Measurements from ENCODE around the gene OR2J3.
"Not testable (repeated sequence)": the region's sequence is repeated elsewhere in the genome, so short reads cannot be mapped to it uniquely, and the experiment has no call there.

The OR2J3 gene

GRCh38 chr6:29107758-29108157, at the start of gene OR2J3:
Gene OR2J3, plus strand, starts transcription at chr6:29108058. Its CDS starts 3,833 bp downstream, at chr6:29111891.
- no peak for DNase-seq (ENCODE audit: low read depth, low spot score)

GRCh38 chr6:29071831-29072723, 35.8 kb upstream of the OR2J3 start:
- DNase-seq (ENCODE audit: low read depth, low spot score): no peak

GRCh38 chr6:29079203-29079602, 28.7 kb upstream of the OR2J3 start:
- DNase-seq (ENCODE audit: low read depth, low spot score): no peak

- DNase-seq (ENCODE audit: low read depth, low spot score): no peak
Observed at GRCh38 chr6:29081312-29081711, 26.5 kb upstream of the OR2J3 start.

- no peak for DNase-seq (ENCODE audit: low read depth, low spot score)
Observed at GRCh38 chr6:29082457-29082856, 25.4 kb upstream of the OR2J3 start.

- DNase-seq (ENCODE audit: low read depth, low spot score): no peak
Observed at GRCh38 chr6:29087213-29087612, 20.6 kb upstream of the OR2J3 start, which contains the start of gene OR2B3. Gene OR2B3, minus strand, starts transcription at chr6:29087313. Its CDS starts 65 bp downstream, at chr6:29087248.

GRCh38 chr6:29092957-29093356, 14.9 kb upstream of the OR2J3 start:
- no peak for DNase-seq (ENCODE audit: low read depth, low spot score)

- DNase-seq (ENCODE audit: low read depth, low spot score): no peak
Observed at GRCh38 chr6:29097803-29098202, 10.1 kb upstream of the OR2J3 start.

- DNase-seq (ENCODE audit: low read depth, low spot score): no peak
Observed at GRCh38 chr6:29099190-29099589, 8.7 kb upstream of the OR2J3 start, which contains the start of gene OR2J1. Gene OR2J1, plus strand, starts transcription at chr6:29099490. Its CDS starts 1,453 bp downstream, at chr6:29100943.

GRCh38 chr6:29112135-29112534, 4.3 kb downstream of the OR2J3 start:
- DNase-seq (ENCODE audit: low read depth, low spot score): no peak

GRCh38 chr6:29114964-29115363, 7.1 kb downstream of the OR2J3 start:
- DNase-seq (ENCODE audit: low read depth, low spot score): not testable (repeated sequence)

GRCh38 chr6:29129326-29130012, 21.6 kb downstream of the OR2J3 start:
- DNase-seq (ENCODE audit: low read depth, low spot score): no peak

- DNase-seq (ENCODE audit: low read depth, low spot score): no peak
Observed at GRCh38 chr6:29130644-29131043, 22.8 kb downstream of the OR2J3 start.

GRCh38 chr6:29131691-29132090, 23.8 kb downstream of the OR2J3 start:
- no peak for DNase-seq (ENCODE audit: low read depth, low spot score)

GRCh38 chr6:29137724-29138123, 29.9 kb downstream of the OR2J3 start:
- no peak for DNase-seq (ENCODE audit: low read depth, low spot score)

- no peak for DNase-seq (ENCODE audit: low read depth, low spot score)
Observed at GRCh38 chr6:29141606-29142005, 33.7 kb downstream of the OR2J3 start.

- no peak for DNase-seq (ENCODE audit: low read depth, low spot score)
Observed at GRCh38 chr6:29142309-29142708, 34.5 kb downstream of the OR2J3 start.

- DNase-seq (ENCODE audit: low read depth, low spot score): no peak
Observed at GRCh38 chr6:29146179-29146578, 38.3 kb downstream of the OR2J3 start.

- DNase-seq (ENCODE audit: low read depth, low spot score): no peak
Observed at GRCh38 chr6:29147074-29147473, 39.2 kb downstream of the OR2J3 start.

- not testable (repeated sequence) for DNase-seq (ENCODE audit: low read depth, low spot score)
Observed at GRCh38 chr6:29149444-29149843, 41.6 kb downstream of the OR2J3 start.

- no peak for DNase-seq (ENCODE audit: low read depth, low spot score)
Observed at GRCh38 chr6:29153083-29153482, 45.2 kb downstream of the OR2J3 start.

GRCh38 chr6:29155182-29155581, 47.3 kb downstream of the OR2J3 start:
- DNase-seq (ENCODE audit: low read depth, low spot score): not testable (repeated sequence)

- DNase-seq (ENCODE audit: low read depth, low spot score): not testable (repeated sequence)
Observed at GRCh38 chr6:29159922-29160321, 52.1 kb downstream of the OR2J3 start.

Measured in activated CD4-positive, CD25-positive, alpha-beta regulatory T cell treated with anti-CD3 and anti-CD28 coated beads, Interleukin-2, amount 50 U/mL, for 16 hours (primary cell).